GM18517 (cell line): ENCODE measurements around the gene AP2A1.

Source experiments
- ATAC-seq: cut with Tn5 transposase; IDR thresholded peaks from one replicate; pipeline ENCODE4 v1.9.1; 2021; ENCODE audit warnings: mild to moderate bottlenecking, moderate library complexity; ENCODE audit not compliant: unreplicated experiment

Gene AP2A1

DNA sequence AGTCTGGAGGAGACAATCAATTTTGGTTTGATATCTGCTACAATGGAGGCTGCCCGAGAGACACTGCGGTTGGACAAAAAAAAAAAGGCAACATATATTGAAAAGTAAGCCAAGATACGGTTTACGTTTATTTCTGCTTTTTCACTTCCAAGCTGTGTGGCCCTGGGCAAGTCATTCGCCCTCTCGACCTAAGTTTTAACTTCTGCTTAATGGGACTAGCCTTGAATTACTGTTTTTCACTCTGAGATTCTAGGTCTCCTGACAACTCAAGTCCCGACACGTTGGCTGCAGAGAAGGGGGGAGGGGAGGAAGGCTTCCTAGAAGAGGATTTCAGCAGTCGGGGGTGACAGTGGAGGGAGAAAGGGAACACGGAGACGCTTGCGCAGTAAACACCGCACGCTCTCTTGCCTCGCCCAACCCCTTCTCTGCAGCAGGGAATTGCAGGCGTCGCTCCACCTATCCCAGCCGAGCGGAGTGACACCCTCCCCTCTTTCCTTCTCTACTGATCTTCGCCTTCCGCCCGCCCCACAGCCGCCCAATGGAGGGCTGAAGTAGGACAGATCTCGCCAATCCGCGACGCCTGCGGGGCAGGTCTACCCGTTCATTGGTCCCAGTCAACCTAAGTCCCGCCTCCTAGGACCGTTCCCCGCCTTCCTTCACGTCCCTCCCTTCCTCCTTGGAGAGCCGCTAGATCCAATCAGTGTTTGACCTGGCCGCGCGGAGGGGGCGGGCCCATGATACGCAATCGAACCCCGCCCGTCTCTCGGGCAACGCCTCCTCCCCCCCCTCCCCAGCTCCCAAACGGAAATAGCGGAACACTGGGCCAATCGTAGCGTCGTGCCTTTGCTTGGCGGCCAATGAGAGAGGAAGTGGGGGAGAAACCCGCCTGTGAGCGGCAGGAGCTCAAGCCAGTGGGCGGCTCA, 533 bp upstream of the AP2A1 start:
- peak; percentile 95 for ATAC-seq

DNA sequence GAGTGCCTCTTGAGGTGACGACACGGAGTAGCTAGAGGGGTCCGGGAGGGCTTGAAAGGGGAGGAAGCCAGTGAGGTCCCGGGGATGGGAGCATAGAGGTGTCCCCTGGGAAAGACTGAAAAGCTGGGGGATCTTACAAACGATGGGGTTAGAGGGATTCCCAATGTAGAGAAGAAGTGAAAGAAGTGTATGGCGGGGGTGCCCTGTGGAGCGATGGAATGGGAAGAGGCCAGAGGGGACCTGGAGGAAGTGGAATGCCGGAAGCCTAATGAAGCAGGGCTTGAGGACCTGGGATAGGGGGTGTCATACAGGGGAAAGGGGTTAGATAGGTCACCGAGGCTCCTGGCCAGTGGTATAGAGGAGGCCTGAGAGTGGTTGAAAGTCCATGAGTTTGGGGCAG, 580 bp downstream of the AP2A1 start:
- ATAC-seq = no peak

DNA sequence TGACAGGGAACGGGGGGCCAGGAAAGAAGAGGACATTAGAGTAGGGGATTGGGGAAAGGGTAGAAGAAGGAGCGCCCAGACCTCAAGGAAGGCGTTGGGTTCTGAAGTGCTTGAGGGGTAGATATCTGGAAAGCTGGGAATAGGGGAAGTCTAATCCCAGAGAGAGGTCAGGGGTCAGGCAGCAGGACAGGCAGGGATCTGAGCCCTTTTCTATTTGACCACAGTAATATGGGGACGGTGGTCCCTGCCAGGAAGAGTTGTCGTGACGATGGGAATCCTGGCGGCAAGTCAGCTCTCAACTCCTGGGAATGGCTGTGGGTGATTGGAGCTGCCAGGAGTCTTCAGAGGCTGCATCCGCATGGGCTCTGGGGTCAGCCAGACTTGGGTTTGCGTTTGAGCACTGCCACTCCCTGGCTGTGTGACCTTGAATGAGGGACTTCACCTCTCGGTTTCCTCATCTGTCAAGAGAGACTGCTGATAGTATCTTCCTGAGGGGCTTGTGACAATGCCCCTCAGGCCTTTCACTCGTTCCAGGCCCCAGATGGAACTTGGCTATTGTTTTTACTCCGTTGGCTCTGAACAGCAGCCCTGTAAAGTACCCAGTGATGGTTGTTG, 1.3 kb downstream of the AP2A1 start:
- no peak for ATAC-seq

DNA sequence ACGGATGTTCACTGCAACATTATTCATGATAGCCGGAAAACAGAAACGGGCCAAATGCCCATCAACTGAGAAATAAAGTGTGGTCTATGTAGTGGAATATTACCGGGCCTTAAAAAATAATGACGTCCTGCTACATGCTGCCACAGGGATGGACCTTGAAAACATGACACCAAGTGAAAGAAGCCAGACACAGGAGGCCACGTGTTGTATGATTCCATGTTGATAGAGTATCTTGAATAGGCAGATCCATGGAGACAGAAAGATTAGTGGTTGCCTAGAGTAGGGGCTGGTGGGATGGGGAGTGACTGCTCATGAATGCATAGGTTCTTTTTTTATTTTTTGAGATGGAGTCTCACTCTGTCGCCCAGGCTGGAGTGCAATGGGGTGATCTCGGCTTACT, 3.7 kb downstream of the AP2A1 start:
- no peak for ATAC-seq

DNA sequence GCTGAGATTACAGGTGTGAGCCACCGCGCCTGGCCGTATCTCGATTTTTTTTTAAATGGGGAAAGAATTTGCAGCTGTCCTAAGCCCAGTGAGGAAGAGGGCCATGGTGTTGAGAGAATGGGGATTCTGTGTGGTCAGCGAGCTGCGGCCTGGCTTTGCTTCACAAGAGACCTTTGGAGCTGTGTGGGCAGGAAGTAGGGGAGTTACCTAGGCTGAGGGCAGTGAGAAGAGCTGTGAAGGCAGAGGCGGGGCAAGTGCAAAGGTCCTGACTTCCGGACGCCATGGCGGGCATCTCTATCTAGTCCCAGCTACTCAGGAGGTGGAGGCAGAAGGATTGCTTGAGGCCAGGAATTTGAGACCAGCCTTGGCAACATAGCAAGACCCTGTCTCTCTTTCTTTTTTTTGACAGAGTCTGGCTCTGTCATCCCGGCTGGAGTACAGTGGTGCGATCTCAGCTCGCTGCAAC, 4.9 kb downstream of the AP2A1 start:
- no peak for ATAC-seq

DNA sequence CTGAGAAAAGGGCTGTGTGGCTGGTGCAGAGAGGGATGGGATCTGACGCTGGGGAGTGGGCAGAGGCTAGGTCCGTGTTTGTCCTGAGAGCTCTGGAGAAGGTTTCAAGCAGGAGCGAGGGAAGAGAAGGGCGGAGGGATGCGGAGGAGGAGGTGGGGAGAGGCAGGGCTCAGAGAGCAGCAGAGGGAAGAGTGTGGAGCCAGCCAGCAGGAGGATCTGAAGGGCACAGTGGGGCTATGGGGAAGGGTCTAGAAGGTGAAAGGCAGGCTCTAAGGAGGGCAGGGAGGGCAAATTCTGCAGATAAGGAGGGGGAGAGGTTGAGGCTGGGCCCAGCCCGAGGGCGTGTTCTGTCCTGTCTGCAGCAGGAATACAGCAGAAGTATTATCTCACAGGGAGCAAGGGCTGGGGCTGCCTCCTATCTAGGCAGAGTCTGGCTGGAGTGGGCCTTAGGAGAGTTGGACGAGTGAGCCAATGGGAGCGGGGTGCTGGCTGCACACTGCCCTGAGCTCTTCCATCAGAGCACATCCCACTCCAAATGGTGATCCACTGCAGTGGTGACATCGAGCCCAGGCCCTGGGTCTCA, 6.1 kb downstream of the AP2A1 start:
- no peak for ATAC-seq

DNA sequence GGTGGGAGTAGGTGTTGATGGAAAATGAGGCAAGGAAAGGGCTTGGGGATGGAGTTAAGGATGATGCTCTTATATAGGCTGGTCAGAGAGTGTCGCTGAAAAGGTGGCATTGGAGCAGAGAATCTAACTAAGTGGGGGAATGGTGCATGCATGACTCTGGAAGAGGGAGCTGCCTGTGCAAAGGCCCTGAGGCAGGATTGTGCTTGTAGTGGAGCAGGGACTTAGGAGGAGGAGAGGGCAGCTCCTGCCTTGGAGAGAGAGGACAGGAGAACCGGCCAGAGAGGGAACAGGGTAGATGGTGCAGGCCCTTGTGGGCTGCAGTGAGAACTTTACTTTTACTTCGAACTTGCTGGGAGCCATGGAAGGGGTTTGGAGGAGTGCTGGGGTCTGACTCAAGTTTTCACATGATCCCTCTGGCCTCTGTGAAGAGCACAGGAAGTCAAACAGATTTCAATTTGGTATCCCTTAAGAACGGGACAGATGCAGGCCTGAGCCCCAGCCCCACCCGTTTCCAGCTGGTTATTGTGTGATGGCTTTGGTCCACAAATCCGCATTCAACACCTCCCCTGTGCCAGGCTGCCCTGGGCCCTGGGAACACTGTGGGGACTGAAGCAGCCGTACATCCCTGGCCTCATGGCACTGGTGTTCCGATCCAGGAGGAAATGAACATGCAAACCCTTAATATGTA, 7.0 kb downstream of the AP2A1 start:
- no peak for ATAC-seq

DNA sequence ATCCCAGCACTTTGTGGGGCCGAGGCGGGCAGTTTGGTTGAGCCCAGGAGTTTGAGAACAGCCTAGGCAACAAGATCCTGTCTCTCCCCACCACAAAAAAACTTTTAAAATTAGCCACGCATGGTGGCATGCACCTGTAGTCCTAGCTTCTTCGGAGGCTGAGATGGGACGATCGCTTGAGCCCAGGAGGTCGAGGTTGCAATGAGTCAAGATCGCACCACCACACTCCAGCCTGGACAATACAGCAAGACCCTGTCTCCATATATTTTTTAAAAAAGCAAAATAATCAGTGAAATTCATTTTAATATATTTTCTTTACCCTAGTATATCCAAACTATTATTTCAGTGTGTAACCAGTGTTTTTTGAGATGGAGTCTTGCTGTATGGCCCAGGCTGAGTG, 8.2 kb downstream of the AP2A1 start:
- no peak for ATAC-seq

DNA sequence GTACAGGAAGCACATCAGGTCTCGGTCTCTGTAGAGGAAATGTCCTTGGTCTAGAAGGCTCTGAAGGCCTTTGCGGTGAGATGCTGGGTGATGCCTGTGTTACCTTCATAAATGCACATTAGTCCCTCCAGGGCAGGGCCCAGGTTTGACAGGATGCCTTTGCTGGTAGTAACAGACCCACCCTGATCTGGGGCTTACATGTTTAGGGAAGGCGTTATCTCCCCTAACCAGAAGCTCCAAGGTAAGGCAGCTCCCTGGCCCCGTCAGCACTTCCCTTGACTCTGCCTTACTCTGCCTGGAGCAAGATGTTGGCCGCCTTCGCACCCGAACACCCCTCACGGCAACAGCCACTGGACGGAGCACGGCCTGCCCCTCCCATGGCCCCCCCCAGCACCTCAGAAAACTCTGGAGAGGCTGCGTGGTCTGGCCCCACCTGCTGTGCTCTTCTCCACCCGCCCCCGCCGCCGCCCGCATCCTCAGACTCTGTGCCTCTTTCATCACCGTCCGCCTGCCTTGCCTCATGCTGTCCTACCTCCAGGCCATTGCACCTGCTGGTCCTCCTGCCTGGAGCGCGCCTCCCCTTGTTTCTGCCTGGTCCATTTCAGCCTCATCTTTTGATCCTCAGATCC, 9.1 kb downstream of the AP2A1 start:
- ATAC-seq = no peak

DNA sequence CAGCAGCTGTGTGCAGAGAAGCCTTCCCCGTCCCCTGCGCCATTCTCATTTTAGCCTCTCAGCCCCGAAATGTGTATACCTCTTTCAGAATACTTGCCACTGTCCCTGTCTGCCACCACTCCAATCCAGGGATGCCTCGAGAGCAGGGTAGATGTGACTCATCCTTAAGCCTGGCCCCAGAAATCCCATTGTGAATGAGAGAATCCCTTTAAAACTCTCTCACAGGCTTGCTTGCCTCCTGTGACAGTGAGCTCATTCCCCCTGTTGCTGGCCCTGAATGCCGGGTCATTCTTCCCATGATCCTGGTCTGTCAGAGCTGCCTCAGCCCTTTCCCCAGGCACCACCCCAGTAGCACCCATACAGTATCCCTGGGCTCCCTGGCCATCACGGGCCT, 9.6 kb downstream of the AP2A1 start:
- no peak for ATAC-seq

DNA sequence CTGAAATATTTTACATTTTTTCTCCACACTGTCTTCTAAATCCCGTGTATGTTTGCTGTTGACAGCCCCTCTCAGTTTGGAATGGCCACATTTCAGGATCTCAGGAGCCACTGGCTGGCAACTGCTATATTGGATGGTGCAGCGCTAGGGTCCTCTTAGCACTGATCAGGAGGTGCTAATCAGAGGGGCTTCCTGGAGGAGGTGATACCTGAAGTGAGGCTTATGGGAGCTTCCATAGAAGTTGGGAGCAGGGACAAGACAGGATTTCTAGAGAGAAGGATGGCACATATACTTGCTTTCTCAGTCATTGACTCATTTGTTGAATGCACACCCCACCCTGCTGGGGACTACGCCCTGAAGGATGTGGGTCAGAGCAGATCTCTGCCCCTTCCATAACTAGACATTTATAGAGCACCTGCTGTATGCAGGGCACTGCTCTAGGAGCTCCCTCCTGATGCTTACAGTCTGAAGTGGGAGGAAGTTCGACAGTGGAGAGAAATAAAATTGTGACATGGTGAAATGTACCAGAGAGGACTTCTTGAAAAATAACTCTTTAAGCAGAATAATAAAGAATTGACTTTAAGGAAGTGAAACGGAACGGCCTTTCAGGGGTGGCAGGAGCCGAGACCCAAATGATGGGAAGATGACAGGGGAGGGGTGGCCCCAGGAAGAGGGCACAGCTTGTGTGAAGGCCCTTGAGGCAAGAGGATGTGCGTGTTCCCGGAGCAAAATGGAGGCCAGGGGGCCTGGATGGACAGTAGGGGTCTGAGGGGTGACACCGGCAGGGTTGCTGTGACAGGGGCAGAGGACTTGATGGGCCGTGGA, 13.1 kb downstream of the AP2A1 start:
- ATAC-seq = no peak

DNA sequence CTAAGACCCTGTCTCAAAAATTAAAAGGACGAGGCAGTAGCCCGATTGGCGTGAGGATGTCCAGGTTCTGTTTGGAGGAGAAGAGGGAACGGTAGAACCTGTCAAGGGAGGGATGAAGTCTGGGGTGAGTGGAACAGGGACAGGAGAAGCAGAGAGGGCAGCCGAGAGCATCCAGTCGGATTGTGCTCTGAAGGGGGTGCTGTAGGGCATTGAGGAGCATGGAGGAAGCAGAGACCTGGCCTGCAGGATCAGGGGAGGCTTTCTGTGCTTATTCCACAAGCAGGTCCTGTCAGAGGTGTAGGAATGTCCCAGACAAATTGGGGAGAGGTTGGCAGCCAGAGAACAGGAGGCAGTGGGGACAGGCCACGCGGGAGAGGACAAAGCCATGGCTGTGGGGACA, 14.1 kb downstream of the AP2A1 start:
- ATAC-seq = no peak

DNA sequence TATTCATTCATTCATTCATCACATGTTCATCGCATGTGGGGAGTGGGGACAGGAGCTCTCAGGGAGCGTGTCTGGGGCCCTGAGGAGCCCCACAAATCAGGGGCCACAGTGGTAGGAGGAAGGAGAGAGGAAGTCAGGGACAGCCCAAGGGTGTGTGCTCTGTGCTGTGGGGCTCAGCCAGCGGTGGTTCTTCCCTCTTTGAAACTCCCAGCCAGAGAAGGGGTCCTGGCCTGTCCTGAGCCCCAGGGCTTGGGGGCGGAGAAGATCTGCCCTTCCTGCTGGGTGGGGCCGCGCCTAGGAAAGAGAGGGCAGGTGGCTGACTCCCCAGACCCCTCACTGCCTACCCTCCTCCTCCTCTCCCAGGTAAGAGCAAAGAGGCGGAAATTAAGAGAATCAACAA, 14.6 kb downstream of the AP2A1 start:
- ATAC-seq = no peak

DNA sequence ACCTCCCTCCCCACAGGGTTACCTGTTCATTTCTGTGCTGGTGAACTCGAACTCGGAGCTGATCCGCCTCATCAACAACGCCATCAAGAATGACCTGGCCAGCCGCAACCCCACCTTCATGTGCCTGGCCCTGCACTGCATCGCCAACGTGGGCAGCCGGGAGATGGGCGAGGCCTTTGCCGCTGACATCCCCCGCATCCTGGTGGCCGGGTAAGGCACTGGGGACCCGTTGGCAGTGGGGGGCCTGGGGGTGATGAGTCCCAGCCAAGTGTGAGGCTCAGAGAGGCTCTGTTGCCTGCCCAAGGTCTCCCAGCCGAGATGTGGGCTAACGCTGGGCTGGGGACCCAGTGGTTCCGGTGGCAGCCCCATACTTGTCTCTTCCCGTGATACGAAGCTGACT, 15.7 kb downstream of the AP2A1 start:
- ATAC-seq = no peak

DNA sequence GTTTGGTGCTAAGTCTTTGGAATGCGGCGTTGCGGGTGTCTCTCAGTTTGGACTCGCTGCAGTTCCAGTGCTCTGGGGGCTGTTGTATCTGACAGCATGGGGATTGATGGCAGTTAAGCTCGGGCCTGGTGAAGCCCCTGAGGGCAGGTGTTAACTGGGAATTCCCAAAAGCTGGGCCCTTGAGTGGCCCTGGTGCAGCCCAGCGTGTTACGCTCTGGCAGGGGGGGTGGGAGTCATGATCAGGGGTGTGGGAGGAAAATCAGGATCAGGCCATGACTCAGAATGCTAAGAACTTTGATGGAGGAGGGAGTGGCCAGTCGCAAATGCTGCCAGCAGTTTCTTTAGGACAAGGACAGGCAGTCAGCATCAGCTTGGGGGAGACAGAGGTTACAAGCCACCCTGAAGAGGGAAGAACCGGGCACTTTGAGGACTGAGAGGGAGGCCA, 19.6 kb downstream of the AP2A1 start:
- ATAC-seq = no peak

DNA sequence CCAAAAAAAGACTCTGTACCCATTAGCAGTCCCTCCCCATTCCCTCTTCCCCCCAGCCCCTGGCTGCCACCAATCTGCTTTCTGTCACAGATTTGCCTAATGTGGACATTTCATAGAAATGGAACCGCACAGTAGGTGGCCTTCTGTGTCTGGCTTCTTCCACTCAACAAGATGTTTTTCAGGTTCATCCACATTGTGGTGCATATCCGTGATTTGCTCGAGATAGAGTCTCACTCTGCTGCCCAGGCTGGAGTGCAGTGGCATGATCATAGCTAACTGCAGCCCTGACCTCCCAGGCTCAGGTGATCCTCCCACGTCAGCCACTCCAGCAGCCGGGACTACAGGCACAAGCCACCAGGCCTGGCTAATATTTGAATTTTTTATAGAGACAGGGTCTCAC, 20.9 kb downstream of the AP2A1 start:
- no peak for ATAC-seq

DNA sequence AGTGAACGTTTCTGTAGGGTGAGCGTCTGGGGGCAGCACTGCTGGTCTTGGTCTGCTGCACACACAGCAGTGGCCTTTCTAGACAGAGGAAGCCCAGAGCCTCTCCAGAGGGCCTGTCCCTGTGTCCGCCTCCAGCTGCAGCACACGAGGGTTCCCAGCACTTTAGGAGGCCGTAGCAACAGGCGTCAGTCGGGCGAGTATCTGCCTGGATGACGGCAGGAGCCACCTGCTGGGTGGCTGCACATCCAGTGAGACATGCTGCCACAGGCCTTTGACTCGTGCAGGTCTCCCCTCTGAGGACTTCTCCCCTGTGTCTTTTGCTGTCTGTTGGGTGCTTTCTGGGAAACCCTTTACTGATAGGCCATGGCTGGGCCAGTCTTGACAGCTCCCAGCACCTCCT, 22.1 kb downstream of the AP2A1 start:
- no peak for ATAC-seq

DNA sequence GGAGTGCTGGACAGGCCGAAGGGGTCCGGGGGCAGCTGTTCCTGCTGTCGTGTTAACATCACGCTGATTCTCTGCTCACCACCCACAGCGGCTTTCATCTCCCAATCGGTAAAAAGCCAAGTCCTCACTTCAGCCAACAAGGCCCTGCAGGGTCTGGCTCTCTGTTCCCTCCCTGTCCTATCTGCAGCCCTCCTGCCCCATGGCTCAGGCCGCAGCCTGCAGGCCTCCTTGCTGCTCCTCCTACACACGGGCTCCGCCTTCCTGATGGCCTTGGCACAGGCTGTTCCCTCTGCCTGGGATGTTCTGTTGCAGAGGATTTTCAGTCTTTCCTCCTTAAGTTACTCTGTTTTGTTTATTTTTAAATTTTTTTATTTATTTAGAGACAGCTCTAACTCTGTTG, 24.1 kb downstream of the AP2A1 start:
- no peak for ATAC-seq

DNA sequence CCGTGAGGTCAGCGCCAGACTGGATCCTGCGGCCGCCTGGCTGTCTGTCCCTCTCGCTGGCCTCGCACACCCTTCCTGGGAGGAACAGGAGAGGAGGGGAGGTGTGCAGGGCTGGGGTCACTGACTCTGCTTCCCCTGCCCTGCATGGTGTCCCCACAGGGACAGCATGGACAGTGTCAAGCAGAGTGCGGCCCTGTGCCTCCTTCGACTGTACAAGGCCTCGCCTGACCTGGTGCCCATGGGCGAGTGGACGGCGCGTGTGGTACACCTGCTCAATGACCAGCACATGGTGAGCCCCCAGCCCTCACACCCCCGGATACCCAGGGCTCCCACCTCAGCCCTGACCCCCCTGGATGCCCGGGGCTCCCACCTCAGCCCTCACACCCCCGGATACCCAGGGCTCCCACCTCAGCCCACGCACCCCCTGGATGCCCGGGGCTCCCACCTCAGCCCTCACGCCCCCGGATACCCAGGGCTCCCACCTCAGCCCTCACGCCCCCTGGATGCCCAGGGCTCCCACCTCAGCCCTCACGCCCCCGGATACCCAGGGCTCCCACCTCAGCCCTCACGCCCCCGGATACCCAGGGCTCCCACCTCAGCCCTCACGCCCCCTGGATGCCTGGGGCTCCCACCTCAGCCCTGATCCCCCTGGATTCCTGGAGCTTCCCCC, 25.1 kb downstream of the AP2A1 start:
- ATAC-seq = no peak
